ENCODE results near the gene TTK. TPM values are rescaled to one million over a fixed set of nuclear protein-coding genes. Genes with fewer than 3 reads are reported as not detected.
"Not testable (repeated sequence)": the region's sequence is repeated elsewhere in the genome, so short reads cannot be mapped to it uniquely, and the experiment has no call there.

The TTK gene
- total RNA-seq, 1 donor from 2014 or later: 7.2 TPM

GRCh38 chr6:80021131-80021530 lies 16.7 kb downstream of the TTK start:
- DNase-seq (ENCODE audit: extremely low read depth, low read depth, low spot score): no peak

GRCh38 chr6:80021591-80021990 lies 17.1 kb downstream of the TTK start:
- no peak for DNase-seq (ENCODE audit: extremely low read depth, low read depth, low spot score)

GRCh38 chr6:80022803-80023202 lies 18.4 kb downstream of the TTK start:
- DNase-seq (ENCODE audit: extremely low read depth, low read depth, low spot score): peak; percentile 69

- no peak for DNase-seq (ENCODE audit: extremely low read depth, low read depth, low spot score)
Measured at GRCh38 chr6:80028589-80028988, 24.1 kb downstream of the TTK start.

- no peak for DNase-seq (ENCODE audit: extremely low read depth, low read depth, low spot score)
Measured at GRCh38 chr6:80029470-80029869, 25.0 kb downstream of the TTK start.

GRCh38 chr6:80048220-80048619 lies 43.8 kb downstream of the TTK start:
- DNase-seq (ENCODE audit: extremely low read depth, low read depth, low spot score): not testable (repeated sequence)

- no peak for DNase-seq (ENCODE audit: extremely low read depth, low read depth, low spot score)
Measured at GRCh38 chr6:80060774-80061173, 56.3 kb downstream of the TTK start.

GRCh38 chr6:80068146-80068545 lies 63.7 kb downstream of the TTK start:
- not testable (repeated sequence) for DNase-seq (ENCODE audit: extremely low read depth, low read depth, low spot score)

- not testable (repeated sequence) for DNase-seq (ENCODE audit: extremely low read depth, low read depth, low spot score)
Measured at GRCh38 chr6:80070431-80070830, 66.0 kb downstream of the TTK start.

- DNase-seq (ENCODE audit: extremely low read depth, low read depth, low spot score): no peak
Measured at GRCh38 chr6:80077067-80077466, 72.6 kb downstream of the TTK start.

GRCh38 chr6:80088637-80089036 lies 84.2 kb downstream of the TTK start:
- DNase-seq (ENCODE audit: extremely low read depth, low read depth, low spot score): no peak

- no peak for DNase-seq (ENCODE audit: extremely low read depth, low read depth, low spot score)
Measured at GRCh38 chr6:80091506-80091905, 87.1 kb downstream of the TTK start.

Other genes starting within 250 kb of the TTK start
- 2.6 and 3.6 TPM in 2 replicates for gene ELOVL4, start 57.1 kb upstream of the TTK start, total RNA-seq
- 9.7 and 10.6 TPM in 2 replicates for gene BCKDHB, start 102.0 kb downstream of the TTK start, total RNA-seq

All from glomerular endothelial cell (primary cell).